Measurements from ENCODE around the gene ASPM.

- TF ChIP-seq, protein P1, sequence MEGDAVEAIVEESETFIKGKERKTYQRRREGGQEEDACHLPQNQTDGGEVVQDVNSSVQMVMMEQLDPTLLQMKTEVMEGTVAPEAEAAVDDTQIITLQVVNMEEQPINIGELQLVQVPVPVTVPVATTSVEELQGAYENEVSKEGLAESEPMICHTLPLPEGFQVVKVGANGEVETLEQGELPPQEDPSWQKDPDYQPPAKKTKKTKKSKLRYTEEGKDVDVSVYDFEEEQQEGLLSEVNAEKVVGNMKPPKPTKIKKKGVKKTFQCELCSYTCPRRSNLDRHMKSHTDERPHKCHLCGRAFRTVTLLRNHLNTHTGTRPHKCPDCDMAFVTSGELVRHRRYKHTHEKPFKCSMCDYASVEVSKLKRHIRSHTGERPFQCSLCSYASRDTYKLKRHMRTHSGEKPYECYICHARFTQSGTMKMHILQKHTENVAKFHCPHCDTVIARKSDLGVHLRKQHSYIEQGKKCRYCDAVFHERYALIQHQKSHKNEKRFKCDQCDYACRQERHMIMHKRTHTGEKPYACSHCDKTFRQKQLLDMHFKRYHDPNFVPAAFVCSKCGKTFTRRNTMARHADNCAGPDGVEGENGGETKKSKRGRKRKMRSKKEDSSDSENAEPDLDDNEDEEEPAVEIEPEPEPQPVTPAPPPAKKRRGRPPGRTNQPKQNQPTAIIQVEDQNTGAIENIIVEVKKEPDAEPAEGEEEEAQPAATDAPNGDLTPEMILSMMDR (IDR thresholded peaks at IDR 0.05 in 2 of 3, conservative IDR thresholded peaks at IDR 0.05 in 1 of 3; ENCODE audit: borderline replicate concordance in 1 of 3, insufficient read depth in 1 of 3, low read depth in 2 of 3, low read length in 2 of 3) = no peak
- TF ChIP-seq POLR2AphosphoS5 (IDR thresholded peaks at IDR 0.05; ENCODE audit: low read depth, low read length) = no peak
- TF ChIP-seq CBX3 (IDR thresholded peaks at IDR 0.05; ENCODE audit: low read depth) = no peak
- TF ChIP-seq EZH2 (IDR thresholded peaks at IDR 0.05) = no peak
- TF ChIP-seq, protein P2, sequence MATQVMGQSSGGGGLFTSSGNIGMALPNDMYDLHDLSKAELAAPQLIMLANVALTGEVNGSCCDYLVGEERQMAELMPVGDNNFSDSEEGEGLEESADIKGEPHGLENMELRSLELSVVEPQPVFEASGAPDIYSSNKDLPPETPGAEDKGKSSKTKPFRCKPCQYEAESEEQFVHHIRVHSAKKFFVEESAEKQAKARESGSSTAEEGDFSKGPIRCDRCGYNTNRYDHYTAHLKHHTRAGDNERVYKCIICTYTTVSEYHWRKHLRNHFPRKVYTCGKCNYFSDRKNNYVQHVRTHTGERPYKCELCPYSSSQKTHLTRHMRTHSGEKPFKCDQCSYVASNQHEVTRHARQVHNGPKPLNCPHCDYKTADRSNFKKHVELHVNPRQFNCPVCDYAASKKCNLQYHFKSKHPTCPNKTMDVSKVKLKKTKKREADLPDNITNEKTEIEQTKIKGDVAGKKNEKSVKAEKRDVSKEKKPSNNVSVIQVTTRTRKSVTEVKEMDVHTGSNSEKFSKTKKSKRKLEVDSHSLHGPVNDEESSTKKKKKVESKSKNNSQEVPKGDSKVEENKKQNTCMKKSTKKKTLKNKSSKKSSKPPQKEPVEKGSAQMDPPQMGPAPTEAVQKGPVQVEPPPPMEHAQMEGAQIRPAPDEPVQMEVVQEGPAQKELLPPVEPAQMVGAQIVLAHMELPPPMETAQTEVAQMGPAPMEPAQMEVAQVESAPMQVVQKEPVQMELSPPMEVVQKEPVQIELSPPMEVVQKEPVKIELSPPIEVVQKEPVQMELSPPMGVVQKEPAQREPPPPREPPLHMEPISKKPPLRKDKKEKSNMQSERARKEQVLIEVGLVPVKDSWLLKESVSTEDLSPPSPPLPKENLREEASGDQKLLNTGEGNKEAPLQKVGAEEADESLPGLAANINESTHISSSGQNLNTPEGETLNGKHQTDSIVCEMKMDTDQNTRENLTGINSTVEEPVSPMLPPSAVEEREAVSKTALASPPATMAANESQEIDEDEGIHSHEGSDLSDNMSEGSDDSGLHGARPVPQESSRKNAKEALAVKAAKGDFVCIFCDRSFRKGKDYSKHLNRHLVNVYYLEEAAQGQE (IDR thresholded peaks at IDR 0.05; ENCODE audit: low read depth) = no peak
- no peak for TF ChIP-seq EZH2phosphoT487 (IDR thresholded peaks at IDR 0.05; ENCODE audit: borderline replicate concordance)
- no peak for TF ChIP-seq POLR2A (IDR thresholded peaks at IDR 0.05; ENCODE audit: borderline replicate concordance, extremely low read depth, insufficient read depth, insufficient read length)
- TF ChIP-seq RAD21 (IDR thresholded peaks at IDR 0.05; ENCODE audit: low read depth) = no peak
- TF ChIP-seq, protein P3, sequence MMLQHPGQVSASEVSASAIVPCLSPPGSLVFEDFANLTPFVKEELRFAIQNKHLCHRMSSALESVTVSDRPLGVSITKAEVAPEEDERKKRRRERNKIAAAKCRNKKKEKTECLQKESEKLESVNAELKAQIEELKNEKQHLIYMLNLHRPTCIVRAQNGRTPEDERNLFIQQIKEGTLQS (IDR thresholded peaks at IDR 0.05) = no peak
- TF ChIP-seq CEBPB (IDR thresholded peaks at IDR 0.05; ENCODE audit: low read depth) = no peak
- TF ChIP-seq ELF1 (IDR thresholded peaks at IDR 0.05; ENCODE audit: borderline replicate concordance, low read depth) = no peak
- TF ChIP-seq SP1 (IDR thresholded peaks at IDR 0.05; ENCODE audit: low read depth) = no peak
- TF ChIP-seq, protein P4, sequence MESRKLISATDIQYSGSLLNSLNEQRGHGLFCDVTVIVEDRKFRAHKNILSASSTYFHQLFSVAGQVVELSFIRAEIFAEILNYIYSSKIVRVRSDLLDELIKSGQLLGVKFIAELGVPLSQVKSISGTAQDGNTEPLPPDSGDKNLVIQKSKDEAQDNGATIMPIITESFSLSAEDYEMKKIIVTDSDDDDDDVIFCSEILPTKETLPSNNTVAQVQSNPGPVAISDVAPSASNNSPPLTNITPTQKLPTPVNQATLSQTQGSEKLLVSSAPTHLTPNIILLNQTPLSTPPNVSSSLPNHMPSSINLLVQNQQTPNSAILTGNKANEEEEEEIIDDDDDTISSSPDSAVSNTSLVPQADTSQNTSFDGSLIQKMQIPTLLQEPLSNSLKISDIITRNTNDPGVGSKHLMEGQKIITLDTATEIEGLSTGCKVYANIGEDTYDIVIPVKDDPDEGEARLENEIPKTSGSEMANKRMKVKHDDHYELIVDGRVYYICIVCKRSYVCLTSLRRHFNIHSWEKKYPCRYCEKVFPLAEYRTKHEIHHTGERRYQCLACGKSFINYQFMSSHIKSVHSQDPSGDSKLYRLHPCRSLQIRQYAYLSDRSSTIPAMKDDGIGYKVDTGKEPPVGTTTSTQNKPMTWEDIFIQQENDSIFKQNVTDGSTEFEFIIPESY (IDR thresholded peaks at IDR 0.05; ENCODE audit: extremely low read depth, insufficient replicate concordance, low read length) = no peak
- no peak for TF ChIP-seq JUND (IDR thresholded peaks at IDR 0.05)
Observed at GRCh38 chr1:197149340-197149739, 2.9 kb upstream of the ASPM start.

Measured in HCT116 (cell line).